ENCODE results near the gene TRIM9. TPM values are rescaled to one million over a fixed set of nuclear protein-coding genes. Genes with fewer than 3 reads are reported as not detected.

The TRIM9 gene
- total RNA-seq, 4 donors from 2014 or later, result 0.84 to 4.7 (median 1.4) TPM

DNA sequence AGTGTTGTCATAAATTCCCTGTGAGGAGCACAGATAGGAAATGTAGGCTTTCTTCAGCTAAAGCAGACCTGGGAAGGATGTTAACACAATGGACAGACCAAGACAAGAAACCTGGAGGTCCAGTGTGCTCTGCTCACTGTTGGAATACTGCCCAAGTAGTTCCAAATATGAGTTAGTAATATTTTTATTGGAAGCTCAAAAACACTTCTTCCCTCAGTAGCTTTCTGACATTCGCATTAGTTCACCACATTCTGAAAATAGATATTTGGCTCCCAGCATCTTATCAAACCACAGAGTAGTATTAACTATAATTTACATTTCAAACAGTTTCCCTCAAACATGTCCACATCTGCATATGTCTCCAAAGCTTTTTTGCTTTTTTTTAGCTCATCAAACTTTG is 75.8 kb downstream of the TRIM9 start:
- no peak for ATAC-seq
- Histone ChIP-seq H3K36me3 (no peaks in the 10 kb centered on the region), H3K27me3 (no peaks in the 10 kb centered on the region), H3K27ac (no peak overlapping the region), H3K9me3 (no peaks in the 10 kb centered on the region), H3K4me3 (no peak overlapping the region), H3K4me1 (peaks cover 0 to 13% (median 0%) of the 10 kb centered on the region in 3 donors)
- WGBS, 2 donors (ENCODE audit: low coverage in 1 of 2), result 33 to 38% methylated on average over 1 of the region's 1 CpG
- TF ChIP-seq, protein P1, sequence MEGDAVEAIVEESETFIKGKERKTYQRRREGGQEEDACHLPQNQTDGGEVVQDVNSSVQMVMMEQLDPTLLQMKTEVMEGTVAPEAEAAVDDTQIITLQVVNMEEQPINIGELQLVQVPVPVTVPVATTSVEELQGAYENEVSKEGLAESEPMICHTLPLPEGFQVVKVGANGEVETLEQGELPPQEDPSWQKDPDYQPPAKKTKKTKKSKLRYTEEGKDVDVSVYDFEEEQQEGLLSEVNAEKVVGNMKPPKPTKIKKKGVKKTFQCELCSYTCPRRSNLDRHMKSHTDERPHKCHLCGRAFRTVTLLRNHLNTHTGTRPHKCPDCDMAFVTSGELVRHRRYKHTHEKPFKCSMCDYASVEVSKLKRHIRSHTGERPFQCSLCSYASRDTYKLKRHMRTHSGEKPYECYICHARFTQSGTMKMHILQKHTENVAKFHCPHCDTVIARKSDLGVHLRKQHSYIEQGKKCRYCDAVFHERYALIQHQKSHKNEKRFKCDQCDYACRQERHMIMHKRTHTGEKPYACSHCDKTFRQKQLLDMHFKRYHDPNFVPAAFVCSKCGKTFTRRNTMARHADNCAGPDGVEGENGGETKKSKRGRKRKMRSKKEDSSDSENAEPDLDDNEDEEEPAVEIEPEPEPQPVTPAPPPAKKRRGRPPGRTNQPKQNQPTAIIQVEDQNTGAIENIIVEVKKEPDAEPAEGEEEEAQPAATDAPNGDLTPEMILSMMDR (IDR thresholded peaks at IDR 0.05), result no peak
- TF ChIP-seq EP300 (IDR thresholded peaks at IDR 0.05) (no peak), POLR2AphosphoS5 (IDR thresholded peaks at IDR 0.05) (no peak), POLR2A (IDR thresholded peaks at IDR 0.05) (no peak)

DNA sequence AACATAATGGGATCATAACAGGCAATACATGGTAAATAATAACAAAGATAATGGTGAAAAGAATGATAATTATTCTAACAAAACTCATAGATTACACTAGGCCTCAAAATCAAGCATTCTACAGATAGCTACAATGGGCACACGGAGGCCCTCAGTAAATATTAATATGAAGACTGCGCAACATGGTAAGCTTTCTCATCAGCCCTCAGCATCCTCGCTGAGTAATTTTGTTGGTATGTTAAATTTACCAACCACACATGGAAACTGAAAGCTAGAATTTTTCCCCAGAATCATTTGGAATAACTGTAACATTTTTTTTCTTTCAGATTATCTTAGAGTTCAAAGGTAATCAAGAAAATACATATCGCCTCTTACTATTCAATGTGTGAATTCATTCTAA is 76.4 kb downstream of the TRIM9 start:
- no peak overlapping the region for H3K27ac ChIP-seq
- ATAC-seq, result no peak
- H3K9me3 ChIP-seq, result no peaks in the 10 kb centered on the region
- WGBS, 2 donors (ENCODE audit: low coverage in 1 of 2), result 85 to 86% methylated on average over 4 of the region's 4 CpGs
- no peak overlapping the region for H3K4me3 ChIP-seq
- no peaks in the 10 kb centered on the region for H3K36me3 ChIP-seq
- H3K27me3 ChIP-seq, result no peaks in the 10 kb centered on the region
- TF ChIP-seq POLR2AphosphoS5 (IDR thresholded peaks at IDR 0.05), result no peak
- TF ChIP-seq, protein P1 (IDR thresholded peaks at IDR 0.05), result no peak
- TF ChIP-seq EP300 (IDR thresholded peaks at IDR 0.05), result no peak
- no peak for TF ChIP-seq POLR2A (IDR thresholded peaks at IDR 0.05)
- peaks cover 0 to 9% (median 0%) of the 10 kb centered on the region in 3 donors for H3K4me1 ChIP-seq

DNA sequence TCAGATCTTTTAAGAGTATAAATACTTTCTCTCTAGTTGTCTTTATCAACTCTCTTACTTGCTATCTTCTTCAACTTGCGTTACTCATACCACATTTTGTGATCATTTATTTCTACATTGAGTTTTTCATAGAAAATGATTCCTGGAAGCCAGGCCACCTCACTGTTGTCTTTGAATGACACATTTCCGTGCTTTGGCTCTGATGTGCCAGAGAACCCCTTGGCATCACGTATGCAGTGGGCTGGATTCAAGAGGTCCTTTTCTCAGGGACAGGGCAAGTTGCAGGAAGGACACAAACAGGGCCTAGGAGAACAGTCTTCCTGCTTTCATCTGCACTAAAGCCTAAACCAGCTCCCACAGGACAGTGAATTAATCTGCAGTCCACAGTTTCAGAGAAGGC is 80.3 kb downstream of the TRIM9 start:
- Histone ChIP-seq H3K4me1 (peaks cover 0 to 9% (median 0%) of the 10 kb centered on the region in 3 donors), H3K9me3 (no peaks in the 10 kb centered on the region), H3K27ac (no peak overlapping the region), H3K36me3 (no peaks in the 10 kb centered on the region), H3K27me3 (no peaks in the 10 kb centered on the region), H3K4me3 (no peak overlapping the region)
- no peak for ATAC-seq
- TF ChIP-seq EP300 (IDR thresholded peaks at IDR 0.05), result no peak
- WGBS, 2 donors (ENCODE audit: low coverage in 1 of 2), result 77% methylated on average over 3 of the region's 3 CpGs; no CpG with 5 or more reads in 1 of the 2 donors

GRCh38 chr14:51014086-51014485 is 80.8 kb downstream of the TRIM9 start:
- no peak overlapping the region for H3K27ac ChIP-seq
- no peak for ATAC-seq

DNA sequence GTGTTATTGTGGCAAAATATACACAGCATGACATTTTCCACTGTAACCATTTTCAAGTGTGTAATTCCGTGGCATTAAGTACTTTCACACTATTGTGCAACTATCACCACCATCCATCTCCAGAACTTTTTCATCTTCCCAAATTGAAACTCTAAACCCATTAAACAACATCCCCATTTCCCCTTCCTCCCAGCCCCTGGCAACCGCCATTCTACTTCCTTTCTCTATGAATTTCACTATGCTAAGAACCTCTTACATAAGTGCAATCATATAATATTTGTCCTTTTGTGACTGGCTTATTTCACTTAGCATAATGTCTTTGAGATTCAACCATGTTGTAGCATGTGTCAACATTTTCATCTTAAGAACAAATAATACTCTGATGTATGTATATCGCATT is 82.8 kb downstream of the TRIM9 start:
- ATAC-seq, result no peak
- no peaks in the 10 kb centered on the region for H3K9me3 ChIP-seq
- H3K36me3 ChIP-seq, result no peaks in the 10 kb centered on the region
- TF ChIP-seq, protein P1 (IDR thresholded peaks at IDR 0.05), result no peak
- TF ChIP-seq POLR2A (IDR thresholded peaks at IDR 0.05), result no peak
- no peak for TF ChIP-seq POLR2AphosphoS5 (IDR thresholded peaks at IDR 0.05)
- WGBS, 2 donors (ENCODE audit: low coverage in 1 of 2), result 83% methylated on average over 2 to 3 of the region's 3 CpGs
- H3K4me3 ChIP-seq, result no peak overlapping the region
- H3K27ac ChIP-seq, result no peak overlapping the region
- H3K4me1 ChIP-seq, result peaks cover 0 to 4% (median 0%) of the 10 kb centered on the region in 3 donors
- no peaks in the 10 kb centered on the region for H3K27me3 ChIP-seq

More at GRCh38 chr14:51014086-51014485, 80.8 kb downstream of the TRIM9 start:
- no peak overlapping the region for H3K4me3 ChIP-seq
- WGBS, 2 donors (ENCODE audit: low coverage in 1 of 2), result 20 to 38% methylated on average over 2 of the region's 2 CpGs
- no peaks in the 10 kb centered on the region for H3K27me3 ChIP-seq
- H3K9me3 ChIP-seq, result no peaks in the 10 kb centered on the region
- H3K36me3 ChIP-seq, result no peaks in the 10 kb centered on the region
- peaks cover 0 to 3% (median 0%) of the 10 kb centered on the region in 3 donors for H3K4me1 ChIP-seq
- TF ChIP-seq EP300 (IDR thresholded peaks at IDR 0.05), result no peak
- no peak for TF ChIP-seq POLR2AphosphoS5 (IDR thresholded peaks at IDR 0.05)
- no peak for TF ChIP-seq POLR2A (IDR thresholded peaks at IDR 0.05)
- TF ChIP-seq, protein P1 (IDR thresholded peaks at IDR 0.05), result no peak
